Activated CD4-positive, alpha-beta T cell treated with anti-CD3 and anti-CD28 coated beads for 36 hours (primary cell): ENCODE results near the gene ARAP3. TPM values are rescaled to one million over a fixed set of nuclear protein-coding genes. Genes with fewer than 3 reads are reported as not detected.

Experiments used
- ATAC-seq: fragments of 200-7000 bp; cut with Tn5 transposase; one replicate; pipeline ENCODE4 v1.10.0; 2021; ENCODE audit warnings: mild to moderate bottlenecking, moderate library complexity
- CTCF ChIA-PET: fragments of 350-600 bp; sonication (Branson Sonifier 250); formaldehyde crosslinking; loops from one replicate; lab custom pipeline; 2021; ENCODE audit warnings: antibody characterized with exemption; lab: Charles Lee
- POLR2A ChIA-PET: fragments of 350-600 bp; sonication (Branson Sonifier 250); formaldehyde crosslinking; loops from one replicate; lab custom pipeline; 2021; ENCODE audit warnings: antibody characterized with exemption, inconsistent platforms; lab: Charles Lee
- DNase-seq: peaks from one replicate; pipeline ENCODE4 v3.0.0-alpha.2; 2020
- H3K27ac Mint-ChIP-seq: one replicate; pipeline ENCODE4 v1.8.0; 2021; ENCODE audit warnings: mixed read lengths
- H3K27me3 Mint-ChIP-seq: one replicate; pipeline ENCODE4 v1.8.0; 2021; ENCODE audit warnings: mixed read lengths
- H3K36me3 Mint-ChIP-seq: one replicate; pipeline ENCODE4 v1.8.0; 2021; ENCODE audit warnings: low read depth, mixed read lengths
- H3K4me1 Mint-ChIP-seq: one replicate; pipeline ENCODE4 v1.8.0; 2021; ENCODE audit warnings: mixed read lengths
- H3K4me3 Mint-ChIP-seq: one replicate; pipeline ENCODE4 v1.8.0; 2021; ENCODE audit warnings: mild to moderate bottlenecking, moderate library complexity, mixed read lengths
- H3K9me3 Mint-ChIP-seq: one replicate; pipeline ENCODE4 v1.8.0; 2021; ENCODE audit warnings: low read depth, mixed read lengths
- intact Hi-C, 2 experiments: fragments of 100-400 bp; cut with DNase I in 1 of 2; cut with micrococcal nuclease in 1 of 2; formaldehyde crosslinking; loops; one replicate each; pipeline versions ENCODE4 v1.14.2 to v1.15.1; 2022 to 2024; cut with DNase I, micrococcal nuclease
- total RNA-seq, 2 experiments: library from RNA; stranded (reverse); gene quantifications; one replicate each; pipeline ENCODE4 v1.2.3, GENCODE V29; 2021

The ARAP3 gene
- total RNA-seq, 2 experiments from 2014 or later = 3.2 TPM

GRCh38 chr5:141635646-141636045 is 46.4 kb downstream of the ARAP3 start:
- intact Hi-C loops = loop anchor here (1.0 to 5.0 kb wide), 6 partner anchors 16 to 313 kb away; partner anchors contain the start of genes FCHSD1 (in 1 of the 2) and TAF7 (in 1 of the 2)
- Mint-ChIP-seq H3K27me3 (no peaks in the 10 kb centered on the region), H3K9me3 (no peaks in the 10 kb centered on the region), H3K36me3 (peaks cover 40% of the 10 kb centered on the region), H3K4me1 (peaks cover 36% of the 10 kb centered on the region), H3K4me3 (peak overlapping the region; percentile 92), H3K27ac (peak overlapping the region; percentile 72)
- ChIA-PET CTCF (interaction anchor here (0.6 to 10.7 kb wide), 9 partner anchors 10 to 325 kb away, joined by 3 to 161 read pairs (median 15); partner anchors contain the start of gene DIAPH1), POLR2A (interaction anchor here (1.4 to 2.3 kb wide), 4 partner anchors 16 to 288 kb away, joined by 3 to 17 read pairs (median 9); partner anchors contain the start of genes DELE1, DIAPH1 and FCHSD1)
- DNase-seq (no peak), ATAC-seq (no peak)

GRCh38 chr5:141634720-141635119 is 47.3 kb downstream of the ARAP3 start:
- ChIA-PET CTCF (interaction anchor here (0.7 to 10.7 kb wide), 7 partner anchors 9 to 226 kb away, joined by 3 to 161 read pairs (median 15); partner anchors contain the start of genes DIAPH1 and PCDHGB6), POLR2A (no interaction called here)
- no peak for ATAC-seq
- Mint-ChIP-seq H3K9me3 (no peaks in the 10 kb centered on the region), H3K27me3 (no peaks in the 10 kb centered on the region), H3K27ac (peak overlapping the region; percentile 55), H3K36me3 (peaks cover 40% of the 10 kb centered on the region), H3K4me1 (peaks cover 36% of the 10 kb centered on the region), H3K4me3 (peak overlapping the region; percentile 92)
- DNase-seq = no peak
- intact Hi-C loops = loop anchor here in 1 of 2 experiments (5.0 kb wide), 1 partner anchor 312 kb away; the partner anchor contains the start of gene TAF7

GRCh38 chr5:141633871-141634561 is 48.0 kb downstream of the ARAP3 start:
- Mint-ChIP-seq H3K27me3 (no peaks in the 10 kb centered on the region), H3K36me3 (peaks cover 44% of the 10 kb centered on the region), H3K9me3 (no peaks in the 10 kb centered on the region), H3K27ac (no peak overlapping the region), H3K4me1 (peaks cover 36% of the 10 kb centered on the region), H3K4me3 (no peak overlapping the region)
- CTCF ChIA-PET = interaction anchor here (0.6 to 10.7 kb wide), 9 partner anchors 8 to 226 kb away, joined by 3 to 161 read pairs (median 4); partner anchors contain the start of genes DIAPH1 and PCDHGB6
- POLR2A ChIA-PET = interaction anchor here (0.7 to 0.8 kb wide), 2 partner anchors 32 to 181 kb away, joined by 3 read pairs; no protein-coding TSS in a partner anchor
- ATAC-seq (no peak), DNase-seq (no peak)
- intact Hi-C loops = no loop called here

DNA sequence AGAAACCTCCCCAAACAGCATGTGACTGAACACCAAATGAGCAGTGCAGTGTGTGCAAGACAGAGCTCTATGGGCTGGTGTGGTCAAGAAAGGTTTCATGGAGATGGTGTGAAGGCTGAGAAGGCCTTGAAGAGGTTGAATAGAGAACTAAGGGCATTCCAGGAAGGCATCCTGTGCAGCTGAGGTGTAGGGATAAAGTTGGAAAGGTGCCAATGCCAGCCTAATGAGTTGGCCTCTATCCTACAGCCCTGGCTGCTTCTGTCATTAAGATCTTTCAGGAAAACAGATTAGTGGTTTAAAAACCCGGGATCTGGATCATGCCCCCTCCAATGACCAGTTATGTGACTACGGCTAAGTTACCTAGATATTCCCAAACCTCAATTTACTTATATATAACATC is 49.4 kb downstream of the ARAP3 start:
- CTCF ChIA-PET = interaction anchor here (0.6 to 10.7 kb wide), 11 partner anchors 9 to 68 kb away, joined by 3 to 161 read pairs (median 7); partner anchors contain the start of gene DIAPH1
- H3K27ac Mint-ChIP-seq = no peak overlapping the region

DNA sequence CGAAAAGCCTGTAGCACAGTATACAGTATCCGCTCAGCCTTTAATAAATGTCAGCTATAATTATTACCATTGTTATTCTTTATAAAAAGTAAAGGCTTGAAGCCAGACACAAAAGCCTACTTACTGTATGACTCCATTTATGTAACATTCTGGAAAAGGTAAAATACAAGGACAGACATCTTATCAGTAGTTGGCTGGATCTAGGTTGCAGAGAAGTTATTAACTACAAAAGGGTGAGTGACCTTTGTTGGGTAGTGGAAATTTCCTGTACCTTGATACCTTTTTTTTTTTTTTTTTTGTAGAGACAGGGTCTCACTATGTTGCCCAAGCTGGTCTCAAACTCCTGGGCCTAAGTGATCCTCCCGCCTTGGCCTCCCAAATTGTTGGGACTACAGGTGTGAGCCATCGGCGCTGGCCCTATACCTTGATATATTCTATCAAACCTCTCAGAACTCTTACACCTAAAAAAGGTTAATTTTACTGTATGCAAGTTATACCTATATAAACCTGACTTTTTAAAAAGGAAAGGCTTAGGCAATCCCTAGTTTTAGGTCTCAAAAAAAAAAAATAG is 51.4 kb downstream of the ARAP3 start:
- Mint-ChIP-seq H3K4me1 (peaks cover 24% of the 10 kb centered on the region), H3K27me3 (no peaks in the 10 kb centered on the region), H3K9me3 (no peaks in the 10 kb centered on the region), H3K36me3 (peaks cover 50% of the 10 kb centered on the region), H3K27ac (no peak overlapping the region), H3K4me3 (no peak overlapping the region)
- ChIA-PET CTCF (interaction anchor here (1.1 to 10.7 kb wide), 7 partner anchors 10 to 330 kb away, joined by 3 to 161 read pairs (median 7); partner anchors contain the start of gene DIAPH1), POLR2A (no interaction called here)
- ATAC-seq = no peak
- intact Hi-C loops = no loop called here
- no peak for DNase-seq

More for the DNA sequence above, 49.4 kb downstream of the ARAP3 start:
- intact Hi-C loops = no loop called here
- POLR2A ChIA-PET = no interaction called here
- Mint-ChIP-seq H3K9me3 (no peaks in the 10 kb centered on the region), H3K4me1 (peaks cover 28% of the 10 kb centered on the region), H3K36me3 (peaks cover 42% of the 10 kb centered on the region), H3K4me3 (no peak overlapping the region), H3K27me3 (no peaks in the 10 kb centered on the region)
- no peak for DNase-seq
- no peak for ATAC-seq

GRCh38 chr5:141628175-141628788 is 53.7 kb downstream of the ARAP3 start:
- no peak overlapping the region for H3K4me3 Mint-ChIP-seq
- ChIA-PET CTCF (interaction anchor here (1.5 to 10.7 kb wide), 2 partner anchors 12 to 36 kb away, joined by 4 to 161 read pairs; partner anchors contain the start of gene DIAPH1), POLR2A (interaction anchor here (0.7 kb wide), 1 partner anchor 21 kb away, joined by 4 read pairs; no protein-coding TSS in a partner anchor)
- H3K36me3 Mint-ChIP-seq = peaks cover 51% of the 10 kb centered on the region
- no peak overlapping the region for H3K27ac Mint-ChIP-seq
- intact Hi-C loops = no loop called here
- no peak for DNase-seq
- no peaks in the 10 kb centered on the region for H3K9me3 Mint-ChIP-seq
- no peak for ATAC-seq
- H3K4me1 Mint-ChIP-seq = peaks cover 11% of the 10 kb centered on the region
- H3K27me3 Mint-ChIP-seq = no peaks in the 10 kb centered on the region

DNA sequence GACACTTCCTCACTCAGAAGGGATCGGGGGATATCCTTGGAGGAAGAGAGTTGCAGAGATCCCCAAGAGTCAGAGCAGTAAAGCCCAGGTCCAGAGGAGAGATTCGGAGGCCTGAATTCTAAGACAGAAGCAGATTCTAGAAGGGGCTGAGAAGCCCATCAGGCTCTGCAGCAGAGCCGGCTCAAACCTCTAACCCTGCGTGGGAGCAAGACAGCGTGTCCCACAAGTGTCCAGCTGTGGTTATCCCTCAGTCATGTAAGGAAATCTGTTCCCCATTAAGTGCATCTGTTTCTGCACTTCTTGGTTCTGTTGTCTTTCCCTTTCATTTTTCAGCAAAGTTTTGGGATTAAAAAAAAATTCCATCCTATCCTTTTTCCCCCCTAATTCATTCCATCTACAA is 58.4 kb downstream of the ARAP3 start:
- ATAC-seq (no peak), DNase-seq (no peak)
- Mint-ChIP-seq H3K27ac (peak overlapping the region; percentile 67), H3K4me3 (no peak overlapping the region), H3K4me1 (peaks cover 35% of the 10 kb centered on the region), H3K36me3 (peaks cover 52% of the 10 kb centered on the region), H3K9me3 (no peaks in the 10 kb centered on the region), H3K27me3 (no peaks in the 10 kb centered on the region)
- ChIA-PET POLR2A (interaction anchor here (0.7 kb wide), 1 partner anchor 603 kb away, joined by 5 read pairs; no protein-coding TSS in a partner anchor), CTCF (interaction anchor here (1.2 to 11.2 kb wide), 5 partner anchors 9 to 56 kb away, joined by 3 to 261 read pairs (median 11); partner anchors contain the start of genes HDAC3 and RELL2)
- intact Hi-C loops = no loop called here

- ATAC-seq (peak; percentile 64), DNase-seq (peak; percentile 60)
- Mint-ChIP-seq H3K27ac (peak overlapping the region; percentile 67), H3K9me3 (no peaks in the 10 kb centered on the region), H3K36me3 (peaks cover 54% of the 10 kb centered on the region), H3K27me3 (no peaks in the 10 kb centered on the region), H3K4me3 (no peak overlapping the region), H3K4me1 (peaks cover 35% of the 10 kb centered on the region)
- intact Hi-C loops = no loop called here
- ChIA-PET CTCF (interaction anchor here (1.2 to 11.2 kb wide), 5 partner anchors 9 to 56 kb away, joined by 3 to 261 read pairs (median 11); partner anchors contain the start of genes HDAC3 and RELL2), POLR2A (interaction anchor here (1.0 kb wide), 1 partner anchor 17 kb away, joined by 3 read pairs; no protein-coding TSS in a partner anchor)
These were observed 58.8 kb downstream of the ARAP3 start for GRCh38 chr5:141623186-141623585.

DNA sequence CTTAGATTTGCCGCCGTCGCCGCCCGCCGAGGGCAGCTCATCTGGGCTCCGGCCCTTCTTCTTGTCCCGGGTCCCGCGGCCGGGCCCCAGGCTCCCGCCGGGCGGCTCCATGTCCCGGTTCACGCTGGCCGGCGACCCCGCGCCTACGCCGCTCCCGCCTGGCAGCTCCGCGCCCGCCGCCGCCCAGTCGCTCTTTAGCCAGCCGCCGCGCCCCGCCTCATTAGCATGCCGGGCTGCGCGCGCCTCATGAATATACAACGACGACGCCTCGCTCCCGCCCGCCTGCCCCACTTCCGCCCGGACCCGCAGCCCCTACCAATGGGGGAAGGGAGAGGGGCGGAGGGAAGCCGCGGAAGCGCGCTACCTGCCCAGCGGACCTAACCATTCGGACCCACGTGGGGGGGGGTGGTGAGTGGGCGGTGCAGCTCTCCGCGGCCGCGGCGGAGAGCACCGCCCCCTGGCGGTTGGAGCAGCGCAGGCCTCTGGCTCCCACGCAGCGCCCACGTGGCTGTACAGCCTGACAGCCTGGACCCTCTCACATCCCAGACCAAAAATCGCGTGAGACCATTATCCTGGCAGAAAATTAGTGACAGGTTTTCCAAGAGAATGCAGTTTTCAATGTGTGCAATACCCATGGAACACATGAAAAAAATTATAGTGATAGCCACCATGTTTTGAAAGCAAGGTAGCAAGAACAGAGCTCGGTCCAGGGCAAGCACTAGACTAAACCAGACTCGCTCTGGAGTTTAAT is 63.1 kb downstream of the ARAP3 start, which contains the start of gene DIAPH1:
Gene DIAPH1 (minus strand): TSS at position 197 of the 751 bp plus-strand sequence. CDS start 86 bp downstream, at position 111.
- peaks cover 64% of the 10 kb centered on the region for H3K4me1 Mint-ChIP-seq
- no peaks in the 10 kb centered on the region for H3K9me3 Mint-ChIP-seq
- H3K4me3 Mint-ChIP-seq = peak within 1 kb of the TSS; percentile 98
- H3K27ac Mint-ChIP-seq = peak within 1 kb of the TSS; percentile 98
- H3K36me3 Mint-ChIP-seq = peaks cover 50% of the 10 kb centered on the region
- POLR2A ChIA-PET = interaction anchor here (1.0 to 2.0 kb wide), 5 partner anchors 16 to 27 kb away, joined by 3 to 48 read pairs (median 4); partner anchors contain the start of genes HDAC3 and RELL2
- DNase-seq = peak; percentile 99
- peak; percentile 88 for ATAC-seq
- intact Hi-C loops = loop anchor here (1.0 to 10.0 kb wide), 11 partner anchors 14 to 1064 kb away; partner anchors contain the start of genes HDAC3 (in 2 of the 2), RELL2 (in 2 of the 2), SRA1 (in 2 of the 2) and DELE1 (in 1 of the 2)
- CTCF ChIA-PET = interaction anchor here (0.6 to 11.2 kb wide), 24 partner anchors 11 to 908 kb away, joined by 3 to 261 read pairs (median 5); partner anchors contain the start of genes DELE1, HDAC3, PCDHGB6 and RELL2
- H3K27me3 Mint-ChIP-seq = no peaks in the 10 kb centered on the region
